Measurements from ENCODE around the gene RABEP2.
"Not testable (repeated sequence)": the region's sequence is repeated elsewhere in the genome, so short reads cannot be mapped to it uniquely, and the experiment has no call there.

Gene RABEP2

DNA sequence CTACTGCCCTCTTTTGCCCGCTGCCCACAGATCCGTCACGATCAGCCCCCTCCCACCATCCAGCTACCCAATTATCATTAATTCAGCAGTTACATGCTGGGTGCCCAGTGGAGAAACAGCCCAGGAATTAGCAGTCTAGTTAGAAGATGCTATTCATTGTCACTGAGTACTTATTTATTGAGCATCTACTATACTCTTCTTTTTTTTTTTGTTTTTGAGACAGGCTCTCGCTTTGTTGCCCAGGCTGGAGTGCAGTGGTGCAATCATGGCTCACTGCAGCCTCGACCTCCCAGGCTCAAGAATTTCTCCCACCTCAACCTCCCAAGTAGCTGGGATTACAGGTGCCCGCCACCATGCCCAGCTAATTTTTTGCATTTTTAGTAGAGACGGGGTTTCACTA lies 14.8 kb upstream of the RABEP2 start:
- H3K27me3 Mint-ChIP-seq: peaks cover 34% of the 10 kb centered on the region
- not testable (repeated sequence) for H3K27ac Mint-ChIP-seq, H3K4me3 Mint-ChIP-seq, H3K9me3 Mint-ChIP-seq, DNase-seq, H3K36me3 Mint-ChIP-seq
- H3K4me1 Mint-ChIP-seq: peaks cover 30% of the 10 kb centered on the region
- CTCF ChIA-PET: interaction anchor here (0.6 kb wide), 1 partner anchor 75 kb away, joined by 3 read pairs; no protein-coding TSS in a partner anchor

DNA sequence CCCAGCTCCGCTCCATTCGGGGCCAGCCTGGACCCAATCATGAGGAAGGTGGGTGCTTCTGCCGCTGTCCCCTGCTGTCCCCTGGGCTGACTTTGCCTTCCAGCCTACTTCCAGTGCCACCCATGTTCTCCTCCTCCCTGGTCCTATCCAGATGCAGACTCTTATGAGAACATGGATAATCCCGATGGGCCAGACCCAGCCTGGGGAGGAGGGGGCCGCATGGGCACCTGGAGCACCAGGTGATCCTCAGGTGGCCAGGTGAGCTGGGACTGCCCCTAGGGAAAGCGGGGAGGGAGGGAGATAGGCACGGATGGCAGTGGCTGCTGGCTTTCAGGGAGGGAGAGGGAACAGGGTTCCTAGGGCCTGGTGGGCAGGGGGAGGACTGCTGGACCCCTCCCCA lies 13.7 kb upstream of the RABEP2 start:
- Mint-ChIP-seq H3K27ac (no peak overlapping the region), H3K27me3 (peaks cover 34% of the 10 kb centered on the region), H3K4me3 (no peak overlapping the region), H3K9me3 (no peaks in the 10 kb centered on the region), H3K4me1 (peaks cover 29% of the 10 kb centered on the region), H3K36me3 (no peaks in the 10 kb centered on the region)
- CTCF ChIA-PET: no interaction called here
- no peak for DNase-seq

GRCh38 chr16:28937222-28937876 lies 12.3 kb upstream of the RABEP2 start:
- no peak overlapping the region for H3K27ac Mint-ChIP-seq
- H3K36me3 Mint-ChIP-seq: no peaks in the 10 kb centered on the region

DNA sequence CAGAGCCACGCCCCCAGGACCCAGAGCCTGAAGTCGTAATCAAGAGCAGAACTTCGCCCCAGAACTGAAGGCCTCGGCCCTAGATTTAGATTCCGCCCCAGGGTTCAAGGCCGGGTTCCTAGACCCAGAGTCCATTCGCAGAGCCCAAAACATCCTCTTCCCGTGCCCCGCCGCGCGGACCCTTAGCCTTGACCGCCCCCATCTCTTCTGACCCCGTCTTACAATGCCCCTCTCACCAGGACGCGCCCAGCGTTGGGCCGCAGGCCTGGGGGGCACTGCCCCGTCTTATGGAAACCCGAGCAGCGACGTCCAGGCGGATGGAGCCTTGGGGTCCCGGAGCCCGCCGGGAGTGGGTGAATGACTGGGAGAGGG lies 11.7 kb upstream of the RABEP2 start:
- Mint-ChIP-seq H3K36me3 (no peaks in the 10 kb centered on the region), H3K9me3 (no peaks in the 10 kb centered on the region), H3K4me1 (peaks cover 25% of the 10 kb centered on the region), H3K4me3 (peak overlapping the region; percentile 68), H3K27ac (peak overlapping the region; percentile 39), H3K27me3 (peaks cover 34% of the 10 kb centered on the region)
- CTCF ChIA-PET: interaction anchor here (1.0 to 1.9 kb wide), 3 partner anchors 8 to 12 kb away, joined by 3 to 12 read pairs (median 5); partner anchors contain the start of gene RABEP2
- no peak for DNase-seq

More at GRCh38 chr16:28937222-28937876, 12.3 kb upstream of the RABEP2 start:
- Mint-ChIP-seq H3K4me3 (no peak overlapping the region), H3K9me3 (no peaks in the 10 kb centered on the region), H3K4me1 (peaks cover 25% of the 10 kb centered on the region), H3K27me3 (peaks cover 34% of the 10 kb centered on the region)
- CTCF ChIA-PET: interaction anchor here (1.9 kb wide), 1 partner anchor 11 kb away, joined by 5 read pairs; no protein-coding TSS in a partner anchor
- DNase-seq: no peak

DNA sequence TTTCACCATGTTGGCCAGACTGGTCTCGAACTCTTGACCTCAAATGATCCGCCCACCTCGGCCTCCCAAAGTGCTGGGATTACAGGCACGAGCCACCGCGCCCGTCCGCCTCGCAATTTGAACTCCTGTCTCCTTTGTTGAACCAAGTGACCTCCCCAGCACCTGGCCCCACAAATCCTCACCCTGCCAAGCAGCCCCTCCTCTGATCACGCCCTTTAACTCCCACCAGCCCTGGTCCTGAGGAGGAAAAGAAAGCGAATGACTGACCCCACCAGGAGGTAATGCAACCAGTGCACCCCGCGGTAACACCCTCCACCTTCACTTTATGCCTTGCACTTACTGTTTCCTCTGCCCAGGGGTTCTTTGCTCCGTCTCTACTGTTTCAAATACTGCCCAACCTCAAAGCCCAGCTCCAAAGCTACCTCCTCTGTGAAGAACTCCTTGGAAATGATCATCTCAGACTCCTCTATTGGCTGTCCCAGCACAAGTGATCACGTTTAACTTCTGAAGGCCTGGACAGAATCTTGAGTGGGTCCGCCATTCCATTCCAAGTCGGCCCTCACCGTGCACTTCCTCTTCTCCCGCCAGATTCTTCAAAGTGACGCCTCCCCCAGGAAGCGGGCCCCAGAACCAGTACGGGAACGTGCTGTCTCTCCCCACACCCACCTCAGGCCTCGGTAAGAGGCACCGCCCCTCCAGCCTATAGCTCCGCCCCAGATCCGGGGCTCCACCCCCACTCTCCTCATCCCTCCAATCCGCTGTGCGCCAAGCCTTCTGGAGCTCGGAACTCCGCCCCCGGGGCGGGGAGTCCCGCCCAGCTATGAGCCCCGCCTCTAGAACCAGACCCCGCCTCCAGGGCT lies 11.1 kb upstream of the RABEP2 start:
- peaks cover 34% of the 10 kb centered on the region for H3K27me3 Mint-ChIP-seq
- peaks cover 26% of the 10 kb centered on the region for H3K4me1 Mint-ChIP-seq
- peak overlapping the region; percentile 68 for H3K4me3 Mint-ChIP-seq
- CTCF ChIA-PET: interaction anchor here (1.0 to 1.9 kb wide), 3 partner anchors 9 to 12 kb away, joined by 3 to 12 read pairs (median 5); partner anchors contain the start of gene RABEP2
- H3K27ac Mint-ChIP-seq: peak overlapping the region; percentile 39
- H3K9me3 Mint-ChIP-seq: no peaks in the 10 kb centered on the region
- peak; percentile 87 for DNase-seq
- H3K36me3 Mint-ChIP-seq: no peaks in the 10 kb centered on the region

- DNase-seq: no peak
- Mint-ChIP-seq H3K36me3 (no peaks in the 10 kb centered on the region), H3K4me3 (peak overlapping the region; percentile 29), H3K27me3 (peaks cover 34% of the 10 kb centered on the region), H3K27ac (no peak overlapping the region), H3K4me1 (peaks cover 34% of the 10 kb centered on the region), H3K9me3 (no peaks in the 10 kb centered on the region)
- CTCF ChIA-PET: interaction anchor here (1.8 kb wide), 1 partner anchor 9 kb away, joined by 12 read pairs; no protein-coding TSS in a partner anchor
These were observed 10.3 kb upstream of the RABEP2 start for GRCh38 chr16:28935346-28935745.

GRCh38 chr16:28933171-28933570 lies 8.1 kb upstream of the RABEP2 start:
- Mint-ChIP-seq H3K27ac (no peak overlapping the region), H3K36me3 (no peaks in the 10 kb centered on the region), H3K4me3 (no peak overlapping the region), H3K9me3 (no peaks in the 10 kb centered on the region), H3K27me3 (peaks cover 25% of the 10 kb centered on the region), H3K4me1 (peaks cover 34% of the 10 kb centered on the region)
- no peak for DNase-seq
- CTCF ChIA-PET: interaction anchor here (1.8 to 2.2 kb wide), 2 partner anchors 12 to 59 kb away, joined by 4 to 7 read pairs; no protein-coding TSS in a partner anchor

- H3K4me3 Mint-ChIP-seq: no peak overlapping the region
- peaks cover 37% of the 10 kb centered on the region for H3K4me1 Mint-ChIP-seq
- H3K36me3 Mint-ChIP-seq: no peaks in the 10 kb centered on the region
- H3K27me3 Mint-ChIP-seq: peaks cover 18% of the 10 kb centered on the region
- no peak overlapping the region for H3K27ac Mint-ChIP-seq
- DNase-seq: no peak
- no peaks in the 10 kb centered on the region for H3K9me3 Mint-ChIP-seq
- CTCF ChIA-PET: interaction anchor here (1.8 to 2.2 kb wide), 2 partner anchors 13 to 59 kb away, joined by 4 to 7 read pairs; no protein-coding TSS in a partner anchor
These were observed 7.5 kb upstream of the RABEP2 start for GRCh38 chr16:28932339-28933141.

DNA sequence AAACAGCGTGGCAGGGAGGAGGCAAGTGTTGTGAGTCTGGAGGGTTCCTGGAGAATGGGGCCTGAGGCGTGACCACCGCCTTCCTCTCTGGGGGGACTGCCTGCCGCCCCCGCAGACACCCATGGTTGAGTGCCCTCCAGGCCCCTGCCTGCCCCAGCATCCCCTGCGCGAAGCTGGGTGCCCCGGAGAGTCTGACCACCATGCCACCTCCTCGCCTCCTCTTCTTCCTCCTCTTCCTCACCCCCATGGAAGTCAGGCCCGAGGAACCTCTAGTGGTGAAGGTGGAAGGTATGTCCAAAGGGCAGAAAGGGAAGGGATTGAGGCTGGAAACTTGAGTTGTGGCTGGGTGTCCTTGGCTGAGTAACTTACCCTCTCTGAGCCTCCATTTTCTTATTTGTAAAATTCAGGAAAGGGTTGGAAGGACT lies 6.8 kb upstream of the RABEP2 start, which contains the start of gene CD19:
TSS of gene CD19 (plus strand) at position 171 of the 425 bp plus-strand sequence. CDS start at position 201, 30 bp downstream.
- no peak within 1 kb of the TSS for H3K4me3 Mint-ChIP-seq
- peaks cover 14% of the 10 kb centered on the region for H3K27me3 Mint-ChIP-seq

GRCh38 chr16:28930652-28931051 lies 5.6 kb upstream of the RABEP2 start:
- CTCF ChIA-PET: no interaction called here

More for the DNA sequence above, 6.8 kb upstream of the RABEP2 start, which contains the start of gene CD19:
- H3K9me3 Mint-ChIP-seq: no peaks in the 10 kb centered on the region
- peak within 1 kb of the TSS; percentile 35 for H3K27ac Mint-ChIP-seq
- no peaks in the 10 kb centered on the region for H3K36me3 Mint-ChIP-seq
- no peak for DNase-seq
- CTCF ChIA-PET: interaction anchor here (1.8 to 2.2 kb wide), 2 partner anchors 13 to 58 kb away, joined by 4 to 7 read pairs; no protein-coding TSS in a partner anchor
- peaks cover 34% of the 10 kb centered on the region for H3K4me1 Mint-ChIP-seq

GRCh38 chr16:28930203-28930602 lies 5.2 kb upstream of the RABEP2 start:
- H3K36me3 Mint-ChIP-seq: peaks cover 4% of the 10 kb centered on the region
- H3K4me1 Mint-ChIP-seq: peaks cover 28% of the 10 kb centered on the region
- CTCF ChIA-PET: no interaction called here
- no peak for DNase-seq
- no peak overlapping the region for H3K27ac Mint-ChIP-seq
- no peak overlapping the region for H3K4me3 Mint-ChIP-seq
- H3K27me3 Mint-ChIP-seq: peaks cover under 1% of the 10 kb centered on the region
- H3K9me3 Mint-ChIP-seq: no peaks in the 10 kb centered on the region

More at GRCh38 chr16:28930652-28931051, 5.6 kb upstream of the RABEP2 start:
- peaks cover 30% of the 10 kb centered on the region for H3K4me1 Mint-ChIP-seq
- H3K36me3 Mint-ChIP-seq: peaks cover 2% of the 10 kb centered on the region
- DNase-seq: no peak
- no peaks in the 10 kb centered on the region for H3K9me3 Mint-ChIP-seq
- H3K27me3 Mint-ChIP-seq: peaks cover 5% of the 10 kb centered on the region
- no peak overlapping the region for H3K4me3 Mint-ChIP-seq
- H3K27ac Mint-ChIP-seq: peak overlapping the region; percentile 35

GRCh38 chr16:28927815-28928214 lies 2.8 kb upstream of the RABEP2 start:
- CTCF ChIA-PET: interaction anchor here (2.0 kb wide), 1 partner anchor 17 kb away, joined by 8 read pairs; no protein-coding TSS in a partner anchor
- Mint-ChIP-seq H3K27me3 (no peaks in the 10 kb centered on the region), H3K4me1 (peaks cover 34% of the 10 kb centered on the region), H3K4me3 (no peak overlapping the region), H3K36me3 (peaks cover 7% of the 10 kb centered on the region), H3K9me3 (no peaks in the 10 kb centered on the region), H3K27ac (no peak overlapping the region)
- no peak for DNase-seq

DNA sequence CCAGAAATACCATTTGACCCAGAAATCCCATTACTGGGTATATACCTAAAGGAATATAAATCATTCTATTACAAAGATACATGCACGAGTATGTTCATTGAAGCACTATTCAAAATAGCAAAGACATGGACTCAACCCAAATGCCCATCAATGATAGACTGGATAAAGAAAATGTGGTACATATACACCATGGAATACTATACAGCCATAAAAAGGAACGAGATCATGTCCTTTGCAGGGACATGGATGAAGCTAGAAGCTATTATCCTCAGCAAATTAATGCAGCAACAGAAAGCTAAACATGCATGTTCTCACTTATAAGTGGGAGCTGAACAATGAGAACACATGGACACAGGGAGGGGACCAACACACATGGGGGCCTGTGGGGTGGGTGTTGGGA lies 1.2 kb upstream of the RABEP2 start:
- CTCF ChIA-PET: interaction anchor here (1.6 to 2.0 kb wide), 2 partner anchors 10 to 19 kb away, joined by 3 to 8 read pairs; no protein-coding TSS in a partner anchor
- H3K27me3 Mint-ChIP-seq, H3K36me3 Mint-ChIP-seq, H3K9me3 Mint-ChIP-seq, DNase-seq: not testable (repeated sequence)
- Mint-ChIP-seq H3K4me3 (peak overlapping the region; percentile 94), H3K27ac (peak overlapping the region; percentile 99), H3K4me1 (peaks cover 34% of the 10 kb centered on the region)
